Activated naive CD8-positive, alpha-beta T cell treated with anti-CD3 and anti-CD28 coated beads, Interleukin-2, amount 10 ng/mL, durations not matched to agents 7 days and 5 days (primary cell): Measurements from ENCODE around the gene GRIN2A. TPM values are rescaled to one million over a fixed set of nuclear protein-coding genes. Genes with fewer than 3 reads are reported as not detected.

Source experiments
- ATAC-seq: fragments of 150-1000 bp; cut with Tn5 transposase; one replicate; pipeline ENCODE4 v1.10.0; 2021; ENCODE audit warnings: low read depth, moderate library complexity
- POLR2A ChIA-PET: fragments of 350-600 bp; sonication (Branson Sonifier 250); formaldehyde crosslinking; loops from one replicate; lab custom pipeline; 2021; ENCODE audit warnings: antibody characterized with exemption; lab: Charles Lee
- DNase-seq: peaks from one replicate; pipeline ENCODE4 v3.0.0; 2021
- H3K27ac Mint-ChIP-seq: one replicate; pipeline ENCODE4 v1.8.0; 2022; ENCODE audit warnings: mild to moderate bottlenecking, mixed read lengths
- H3K27me3 Mint-ChIP-seq: one replicate; pipeline ENCODE4 v1.8.0; 2022; ENCODE audit warnings: mild to moderate bottlenecking, moderate library complexity, mixed read lengths
- H3K36me3 Mint-ChIP-seq: one replicate; pipeline ENCODE4 v1.8.0; 2021; ENCODE audit warnings: mild to moderate bottlenecking, mixed read lengths
- H3K4me1 Mint-ChIP-seq: one replicate; pipeline ENCODE4 v1.8.0; 2021; ENCODE audit warnings: mixed read lengths
- H3K4me3 Mint-ChIP-seq: one replicate; pipeline ENCODE4 v1.8.0; 2022; ENCODE audit warnings: mild to moderate bottlenecking, moderate library complexity, mixed read lengths
- H3K9me3 Mint-ChIP-seq: one replicate; pipeline ENCODE4 v1.8.0; 2021; ENCODE audit warnings: mixed read lengths
- total RNA-seq, 2 experiments: library from RNA; stranded (reverse); gene quantifications; one replicate each; pipeline ENCODE4 v1.2.3, GENCODE V29; 2021

The GRIN2A gene
- total RNA-seq, 2 experiments from 2014 or later = not detected

DNA sequence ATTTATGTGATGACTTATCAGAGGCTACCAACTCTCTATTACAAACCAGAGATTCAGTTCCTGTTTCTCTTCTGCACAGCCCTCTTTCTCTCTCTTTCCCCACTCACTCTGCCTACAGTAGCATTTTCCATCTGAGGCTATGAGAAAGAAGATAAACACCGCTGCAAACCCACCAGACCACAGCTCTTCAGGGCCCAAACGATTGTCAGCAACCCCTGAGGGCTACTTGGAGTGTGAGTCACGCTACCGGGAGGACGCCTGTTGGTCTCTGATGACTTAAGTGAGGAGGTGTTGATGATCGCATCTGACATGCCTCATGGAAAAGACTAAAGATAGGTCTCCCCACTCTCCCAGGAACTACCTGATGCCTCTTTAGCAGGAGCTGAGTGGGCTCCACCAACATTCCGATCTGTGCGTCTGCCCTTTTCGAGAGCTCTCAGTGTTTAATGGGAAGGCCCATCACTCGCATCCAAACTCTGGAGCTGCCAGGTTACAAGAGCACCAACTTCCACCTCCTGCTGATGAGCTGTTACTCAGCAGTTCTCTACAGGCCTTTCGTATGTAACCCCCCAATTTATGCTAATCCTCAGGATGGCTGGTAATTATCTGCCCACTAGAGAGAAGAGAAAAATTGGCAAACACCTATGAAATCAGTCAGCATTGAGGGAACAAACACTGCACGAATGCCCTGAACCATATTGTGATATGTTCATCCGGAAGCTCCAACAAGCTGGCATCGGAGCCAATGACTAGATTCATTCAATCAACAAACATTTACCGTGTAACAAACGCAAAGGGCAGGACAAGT lies 9.2 kb downstream of the GRIN2A start:
- POLR2A ChIA-PET = no interaction called here
- ATAC-seq = no peak
- H3K4me3 Mint-ChIP-seq = no peak overlapping the region

DNA sequence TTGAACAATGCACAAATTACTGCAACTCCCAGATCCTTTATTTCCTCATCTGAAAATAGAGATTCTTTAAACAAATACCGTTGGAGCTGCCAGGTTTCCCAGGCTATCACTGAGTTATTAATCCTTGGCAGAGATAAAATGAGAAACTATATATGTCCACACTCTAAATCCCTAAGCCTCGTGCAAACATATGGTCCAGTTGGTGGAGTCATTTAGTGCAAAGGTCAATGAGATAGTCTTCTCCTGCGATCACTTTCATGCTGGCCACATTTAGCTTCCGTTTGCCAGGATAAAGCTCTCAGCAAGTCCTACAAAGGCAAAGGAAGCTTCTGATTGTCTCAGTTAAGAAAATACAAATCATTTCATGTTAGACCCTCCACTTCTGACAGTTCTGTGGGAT lies 11.0 kb downstream of the GRIN2A start:
- Mint-ChIP-seq H3K27me3 (peaks cover 3% of the 10 kb centered on the region), H3K4me3 (no peak overlapping the region), H3K27ac (no peak overlapping the region), H3K9me3 (no peaks in the 10 kb centered on the region), H3K36me3 (no peaks in the 10 kb centered on the region), H3K4me1 (no peaks in the 10 kb centered on the region)
- DNase-seq (no peak), ATAC-seq (no peak)
- POLR2A ChIA-PET = no interaction called here

More for the DNA sequence above, 9.2 kb downstream of the GRIN2A start:
- Mint-ChIP-seq H3K9me3 (no peaks in the 10 kb centered on the region), H3K27ac (no peak overlapping the region), H3K4me1 (no peaks in the 10 kb centered on the region), H3K27me3 (no peaks in the 10 kb centered on the region), H3K36me3 (no peaks in the 10 kb centered on the region)
- DNase-seq = no peak

DNA sequence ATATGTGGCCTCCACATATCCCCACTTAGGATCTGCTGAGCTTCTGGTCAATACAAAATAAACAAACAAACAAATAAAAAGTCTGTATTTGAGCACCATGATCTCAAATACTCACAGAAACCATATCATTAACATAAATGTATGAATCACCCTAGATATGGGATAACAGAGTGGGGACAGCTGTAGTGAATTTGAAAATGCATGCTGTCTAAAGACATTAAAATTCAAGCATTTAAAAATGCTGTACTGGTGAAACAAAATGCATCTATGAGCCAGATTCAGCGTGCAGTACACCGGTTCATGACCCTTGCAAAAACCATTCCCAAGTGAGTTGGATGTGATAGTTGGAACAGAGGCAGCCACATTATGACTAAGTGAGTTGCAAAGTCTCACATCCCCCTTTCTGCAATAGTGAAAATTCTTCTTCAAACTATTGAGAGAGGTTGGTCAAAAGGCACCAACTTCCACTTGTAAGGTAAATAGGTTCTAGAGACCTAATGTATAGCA lies 12.3 kb downstream of the GRIN2A start:
- ATAC-seq = no peak
- Mint-ChIP-seq H3K27me3 (peaks cover 3% of the 10 kb centered on the region), H3K27ac (no peak overlapping the region), H3K9me3 (no peaks in the 10 kb centered on the region), H3K36me3 (no peaks in the 10 kb centered on the region), H3K4me3 (no peak overlapping the region), H3K4me1 (no peaks in the 10 kb centered on the region)
- POLR2A ChIA-PET = no interaction called here
- DNase-seq = no peak

DNA sequence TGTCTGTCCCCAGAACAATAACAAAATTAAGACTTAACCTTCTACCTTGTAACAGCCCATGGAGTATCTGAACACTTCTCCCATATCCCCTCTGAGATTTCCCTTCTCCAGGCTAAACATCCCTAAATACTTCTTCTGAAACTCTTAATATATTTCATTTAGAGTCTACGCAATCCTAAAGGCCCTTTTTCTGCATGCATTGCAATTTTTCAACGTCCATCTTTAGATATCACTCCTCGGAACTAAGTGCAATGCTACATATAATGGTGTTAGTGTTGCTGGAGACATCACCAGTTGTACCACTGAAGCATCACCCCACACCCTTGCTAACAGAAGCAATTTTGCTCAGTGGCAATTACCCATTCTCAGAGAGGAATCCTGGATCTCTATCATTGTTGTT lies 13.2 kb downstream of the GRIN2A start:
- no peak overlapping the region for H3K27ac Mint-ChIP-seq
- no peaks in the 10 kb centered on the region for H3K9me3 Mint-ChIP-seq
- H3K36me3 Mint-ChIP-seq = no peaks in the 10 kb centered on the region
- POLR2A ChIA-PET = no interaction called here
- ATAC-seq = no peak
- no peaks in the 10 kb centered on the region for H3K4me1 Mint-ChIP-seq
- no peak overlapping the region for H3K4me3 Mint-ChIP-seq
- no peak for DNase-seq
- peaks cover 3% of the 10 kb centered on the region for H3K27me3 Mint-ChIP-seq

DNA sequence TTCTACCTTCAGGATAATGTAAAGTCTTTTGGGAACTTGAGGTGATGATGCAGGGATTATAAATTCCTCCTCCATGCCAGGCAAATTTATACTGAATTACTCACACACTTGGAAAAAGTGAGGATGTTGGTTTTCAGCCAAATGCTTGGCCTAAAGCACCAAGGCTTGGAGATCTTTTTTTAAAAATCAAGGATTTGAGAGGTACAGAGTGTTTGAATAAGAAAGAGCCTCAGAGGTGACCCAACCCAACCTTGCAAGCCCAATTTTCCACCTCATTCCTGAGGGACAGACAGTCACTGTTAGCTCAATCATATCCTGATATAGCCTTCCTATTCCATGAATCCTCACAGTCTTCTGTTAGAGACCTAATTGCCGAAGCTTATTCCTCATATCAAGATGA lies 14.0 kb downstream of the GRIN2A start:
- Mint-ChIP-seq H3K27ac (no peak overlapping the region), H3K4me1 (no peaks in the 10 kb centered on the region), H3K4me3 (no peak overlapping the region), H3K27me3 (peaks cover 3% of the 10 kb centered on the region), H3K36me3 (no peaks in the 10 kb centered on the region), H3K9me3 (no peaks in the 10 kb centered on the region)
- ATAC-seq = no peak
- no peak for DNase-seq
- POLR2A ChIA-PET = interaction anchor here (0.6 kb wide), 1 partner anchor 421 kb away, joined by 3 read pairs; no protein-coding TSS in a partner anchor

DNA sequence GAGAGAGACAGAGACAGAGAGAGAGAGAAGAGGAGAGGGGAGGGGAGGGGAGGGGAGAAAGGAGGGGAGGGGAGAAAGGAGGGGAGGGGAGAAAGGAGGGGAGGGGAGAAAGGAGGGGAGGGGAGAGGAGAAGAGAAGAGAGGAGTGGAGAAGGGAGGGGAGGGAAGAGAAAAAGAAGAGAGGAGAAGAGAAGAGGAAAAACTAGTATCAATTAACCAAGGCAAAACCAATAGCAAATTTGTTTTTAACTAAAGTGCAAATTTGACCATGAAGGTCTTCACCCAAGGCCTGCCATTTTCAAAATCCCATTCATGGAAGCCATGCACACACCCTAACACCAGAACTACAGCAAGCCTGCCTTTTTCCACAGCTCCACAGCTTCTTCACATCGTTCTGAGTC lies 16.6 kb downstream of the GRIN2A start:
- no peaks in the 10 kb centered on the region for H3K4me1 Mint-ChIP-seq
- peaks cover 3% of the 10 kb centered on the region for H3K27me3 Mint-ChIP-seq
- no peak overlapping the region for H3K4me3 Mint-ChIP-seq
- DNase-seq (no peak), ATAC-seq (no peak)
- POLR2A ChIA-PET = no interaction called here
- H3K36me3 Mint-ChIP-seq = no peaks in the 10 kb centered on the region
- no peak overlapping the region for H3K27ac Mint-ChIP-seq
- H3K9me3 Mint-ChIP-seq = no peaks in the 10 kb centered on the region

DNA sequence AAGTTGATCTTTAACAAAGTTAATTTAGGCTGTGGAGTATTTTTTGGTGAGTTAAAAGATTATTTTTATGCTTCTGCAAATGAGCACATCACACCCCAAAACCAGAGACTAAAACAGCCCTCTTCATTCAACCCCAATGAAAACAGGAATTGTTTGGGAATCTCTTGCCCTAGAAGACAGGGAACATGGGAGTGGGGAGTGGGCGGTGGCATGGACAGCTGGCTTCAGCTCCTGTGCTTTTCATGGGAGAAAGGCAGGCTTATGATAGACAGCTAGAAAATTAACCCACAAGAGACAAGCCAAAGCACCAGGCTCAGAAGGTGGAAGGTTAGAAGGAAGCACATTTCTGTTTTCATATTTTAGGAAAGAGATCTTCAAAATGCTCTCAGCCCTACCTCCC lies 19.2 kb downstream of the GRIN2A start:
- ATAC-seq (no peak), DNase-seq (no peak)
- Mint-ChIP-seq H3K27me3 (peaks cover 3% of the 10 kb centered on the region), H3K4me3 (no peak overlapping the region), H3K27ac (no peak overlapping the region), H3K9me3 (no peaks in the 10 kb centered on the region), H3K36me3 (no peaks in the 10 kb centered on the region), H3K4me1 (no peaks in the 10 kb centered on the region)
- POLR2A ChIA-PET = no interaction called here

DNA sequence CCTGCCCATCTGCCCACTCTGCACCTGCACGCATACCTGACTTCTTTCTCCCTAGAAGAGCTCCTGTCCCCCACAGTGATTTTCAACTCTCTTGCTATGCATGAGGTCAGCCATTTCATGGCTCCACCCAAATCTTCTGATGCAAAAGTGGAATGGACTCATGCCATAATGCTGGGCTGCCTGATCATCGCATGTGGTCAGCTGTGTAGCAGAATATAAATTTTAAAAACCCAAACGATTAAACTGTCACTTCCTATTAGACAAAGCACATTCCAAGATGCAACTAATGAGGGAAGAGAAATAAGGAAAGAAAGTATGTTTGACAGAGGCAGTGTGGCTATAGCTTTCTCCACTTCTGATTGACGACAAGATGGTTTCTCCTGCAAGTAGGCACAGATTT lies 26.1 kb downstream of the GRIN2A start:
- H3K9me3 Mint-ChIP-seq = no peaks in the 10 kb centered on the region

DNA sequence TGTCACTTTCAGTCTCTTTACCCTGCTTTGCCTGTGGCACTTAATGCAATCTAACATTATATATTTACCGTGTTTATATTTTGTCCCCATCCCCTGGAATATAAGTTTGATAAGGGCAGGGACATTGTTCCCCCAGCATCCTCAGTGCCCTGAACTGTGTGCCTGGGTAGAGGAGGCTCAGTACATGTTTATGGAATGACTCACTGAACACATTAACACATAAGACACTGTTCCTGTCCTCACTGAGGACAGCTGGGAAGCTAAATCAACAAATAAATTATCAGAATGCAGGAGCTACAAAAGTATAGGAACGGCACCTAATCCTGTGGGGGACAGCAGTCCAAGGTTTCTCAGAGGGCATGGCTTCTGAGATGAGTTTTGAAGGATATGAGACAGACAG lies 27.8 kb downstream of the GRIN2A start:
- no peaks in the 10 kb centered on the region for H3K4me1 Mint-ChIP-seq
- H3K9me3 Mint-ChIP-seq = no peaks in the 10 kb centered on the region
- POLR2A ChIA-PET = no interaction called here
- ATAC-seq = no peak
- no peak overlapping the region for H3K27ac Mint-ChIP-seq
- H3K4me3 Mint-ChIP-seq = no peak overlapping the region
- DNase-seq = no peak
- H3K27me3 Mint-ChIP-seq = no peaks in the 10 kb centered on the region
- no peaks in the 10 kb centered on the region for H3K36me3 Mint-ChIP-seq

More for the DNA sequence above, 26.1 kb downstream of the GRIN2A start:
- no peak overlapping the region for H3K4me3 Mint-ChIP-seq
- POLR2A ChIA-PET = no interaction called here
- H3K27ac Mint-ChIP-seq = no peak overlapping the region
- ATAC-seq = no peak
- H3K27me3 Mint-ChIP-seq = no peaks in the 10 kb centered on the region
- H3K4me1 Mint-ChIP-seq = no peaks in the 10 kb centered on the region
- H3K36me3 Mint-ChIP-seq = no peaks in the 10 kb centered on the region
- no peak for DNase-seq

DNA sequence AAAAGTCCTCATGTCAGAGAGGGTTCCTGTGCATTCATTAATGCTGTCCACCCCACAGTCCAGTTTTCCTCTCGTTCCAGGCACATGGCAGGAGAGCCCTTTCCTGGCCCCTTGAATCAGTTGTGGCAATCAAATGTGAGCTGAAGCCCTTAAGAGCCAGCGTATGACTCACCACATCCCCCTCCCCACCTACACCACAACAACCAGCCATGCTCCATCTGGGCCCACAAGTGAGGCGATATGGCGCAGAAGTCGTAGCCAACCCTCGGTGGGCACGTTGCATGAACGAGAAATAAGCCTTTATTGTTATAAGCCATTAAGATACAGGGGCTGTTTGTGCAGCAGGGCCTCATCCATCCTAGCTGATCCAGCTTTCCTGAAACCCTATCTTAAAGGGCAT lies 28.2 kb downstream of the GRIN2A start:
- Mint-ChIP-seq H3K4me3 (no peak overlapping the region), H3K27ac (no peak overlapping the region), H3K36me3 (no peaks in the 10 kb centered on the region), H3K4me1 (no peaks in the 10 kb centered on the region), H3K27me3 (no peaks in the 10 kb centered on the region), H3K9me3 (no peaks in the 10 kb centered on the region)
- ATAC-seq (no peak), DNase-seq (no peak)
- POLR2A ChIA-PET = no interaction called here

DNA sequence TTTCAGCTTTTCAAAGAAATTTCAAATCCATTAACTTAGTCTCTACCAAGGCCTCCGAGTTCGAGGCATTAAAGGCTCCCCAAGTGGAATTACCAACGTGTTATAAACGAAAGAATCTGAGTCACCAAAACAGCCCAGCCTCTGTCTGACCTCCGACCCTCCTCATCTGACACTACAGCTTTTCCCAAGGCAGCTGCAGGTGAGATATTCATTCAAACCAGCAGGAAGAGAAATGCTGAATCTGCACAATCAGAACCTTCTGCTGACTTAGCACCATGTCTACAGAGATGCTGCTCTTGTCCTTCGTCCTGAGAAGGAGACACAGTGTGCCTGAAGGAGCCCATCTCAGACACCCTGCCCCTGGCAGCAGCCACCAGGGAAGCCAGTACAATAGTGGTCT lies 30.5 kb downstream of the GRIN2A start:
- no peak for ATAC-seq
- no peak overlapping the region for H3K27ac Mint-ChIP-seq
- H3K36me3 Mint-ChIP-seq = no peaks in the 10 kb centered on the region
- H3K4me3 Mint-ChIP-seq = no peak overlapping the region
- DNase-seq = no peak
- H3K27me3 Mint-ChIP-seq = no peaks in the 10 kb centered on the region
- no peaks in the 10 kb centered on the region for H3K4me1 Mint-ChIP-seq
- no peaks in the 10 kb centered on the region for H3K9me3 Mint-ChIP-seq
- POLR2A ChIA-PET = no interaction called here

DNA sequence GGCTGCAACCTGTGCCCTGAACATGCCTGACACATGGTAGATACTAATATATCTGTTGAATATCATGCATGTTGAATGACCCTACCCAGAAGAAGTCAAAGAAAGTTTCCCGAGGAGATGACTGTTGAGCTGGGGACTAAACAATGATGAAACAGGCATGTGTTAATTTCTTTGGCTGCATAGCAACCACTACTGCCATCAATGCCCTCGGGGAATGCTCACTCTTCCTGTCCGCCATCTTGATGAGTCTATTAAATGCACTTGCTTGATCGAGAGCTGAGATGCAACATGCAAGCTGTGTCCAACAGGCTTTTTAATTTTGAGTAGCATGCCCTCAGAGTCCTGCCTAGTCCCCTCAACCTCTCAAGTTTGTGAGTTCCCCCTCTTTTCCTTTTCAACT lies 31.3 kb downstream of the GRIN2A start:
- Mint-ChIP-seq H3K27ac (no peak overlapping the region), H3K36me3 (no peaks in the 10 kb centered on the region), H3K9me3 (no peaks in the 10 kb centered on the region), H3K4me1 (no peaks in the 10 kb centered on the region), H3K27me3 (no peaks in the 10 kb centered on the region), H3K4me3 (no peak overlapping the region)
- ATAC-seq (no peak), DNase-seq (no peak)
- POLR2A ChIA-PET = no interaction called here

DNA sequence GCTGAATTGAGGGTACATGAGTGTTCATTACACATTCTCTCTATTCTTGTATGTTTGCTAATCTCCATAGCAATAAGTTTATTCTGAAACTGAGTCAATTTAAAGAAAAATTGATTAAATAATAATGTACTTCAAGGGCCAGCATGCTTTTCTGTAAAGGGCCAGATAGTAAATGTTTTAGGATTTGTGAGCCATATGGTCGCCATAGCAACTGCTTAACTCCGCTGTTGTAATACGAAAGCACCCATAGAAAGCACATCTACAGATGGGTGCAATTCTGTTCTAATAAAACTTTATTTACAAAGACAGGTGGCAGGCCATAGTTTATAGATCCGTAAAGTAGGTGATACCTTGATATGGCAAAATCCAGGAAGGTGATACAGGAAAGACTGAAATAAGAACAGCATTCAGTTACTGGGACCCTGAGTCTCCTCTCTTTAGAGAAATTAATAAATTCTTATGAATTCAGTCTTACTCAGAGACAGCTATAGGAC lies 36.6 kb downstream of the GRIN2A start:
- H3K27me3 Mint-ChIP-seq = no peaks in the 10 kb centered on the region
- H3K27ac Mint-ChIP-seq = no peak overlapping the region
- H3K9me3 Mint-ChIP-seq = no peaks in the 10 kb centered on the region
- DNase-seq (no peak), ATAC-seq (no peak)
- H3K4me1 Mint-ChIP-seq = no peaks in the 10 kb centered on the region
- no peak overlapping the region for H3K4me3 Mint-ChIP-seq
- POLR2A ChIA-PET = no interaction called here
- H3K36me3 Mint-ChIP-seq = no peaks in the 10 kb centered on the region

DNA sequence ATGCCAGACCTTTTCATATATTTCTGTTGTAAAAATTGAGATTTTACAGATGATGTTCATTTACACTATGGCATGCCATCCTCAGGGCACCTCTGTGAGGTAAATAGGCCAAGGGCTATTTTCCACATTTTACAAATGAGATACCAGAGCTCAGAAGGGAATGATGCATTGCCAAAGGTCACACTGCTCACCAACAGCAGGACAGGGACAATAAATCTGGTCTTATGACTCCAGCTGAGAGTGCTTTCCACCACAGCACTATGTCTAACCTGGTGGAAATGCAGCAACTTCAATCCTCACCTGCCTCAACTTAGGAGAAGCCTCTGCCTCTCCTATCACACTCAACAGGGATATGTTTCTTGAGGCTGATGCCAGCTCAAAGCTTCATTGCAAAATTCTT lies 40.6 kb downstream of the GRIN2A start:
- Mint-ChIP-seq H3K27ac (no peak overlapping the region), H3K9me3 (no peaks in the 10 kb centered on the region), H3K4me1 (no peaks in the 10 kb centered on the region), H3K4me3 (no peak overlapping the region), H3K27me3 (no peaks in the 10 kb centered on the region), H3K36me3 (no peaks in the 10 kb centered on the region)
- POLR2A ChIA-PET = no interaction called here
- DNase-seq = no peak
- ATAC-seq = no peak
